GM19467 (cell line): Measurements from ENCODE around the gene COL4A4.

Source experiments
- ATAC-seq: cut with Tn5 transposase; IDR thresholded peaks from one replicate; pipeline ENCODE4 v1.9.1; 2021; ENCODE audit warnings: mild to moderate bottlenecking, moderate library complexity; ENCODE audit not compliant: unreplicated experiment

Gene COL4A4

DNA sequence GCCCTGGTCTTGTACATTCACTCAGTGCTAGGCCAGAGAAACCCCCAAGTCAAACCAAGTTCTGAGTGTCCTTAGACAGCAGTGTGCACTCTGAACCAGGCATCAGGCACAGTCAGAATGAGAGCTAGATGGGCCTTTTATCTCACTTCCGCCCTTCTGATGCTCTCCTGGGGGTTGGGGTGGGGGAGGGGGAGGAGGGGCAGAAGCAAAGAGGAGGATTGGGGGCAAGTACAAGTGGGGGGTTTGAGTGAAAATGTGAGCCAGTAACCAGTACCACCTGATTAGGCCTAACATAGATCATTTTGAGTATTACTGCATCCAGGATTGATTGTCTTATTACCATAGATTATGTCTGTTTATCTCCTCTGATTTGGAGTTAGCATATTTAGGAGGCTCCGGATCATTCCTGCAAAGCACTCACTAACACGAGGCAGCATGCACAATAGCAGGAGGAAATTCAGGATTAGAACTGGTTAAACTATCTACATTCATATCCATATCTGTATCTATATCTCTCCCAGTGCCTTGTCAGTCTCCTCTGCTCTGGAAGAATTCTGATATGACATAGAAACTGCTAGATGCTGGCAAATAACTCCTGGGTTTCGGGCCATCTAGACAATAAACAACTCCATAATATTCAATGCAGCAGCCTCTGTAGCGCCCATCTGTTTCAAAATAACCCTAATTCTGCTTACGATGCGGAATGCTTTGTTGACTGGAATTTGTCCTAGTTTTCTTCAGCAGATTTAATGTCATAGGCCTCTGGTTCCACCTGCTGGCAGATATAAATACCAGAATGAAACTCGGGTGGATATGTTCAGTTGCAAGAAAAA lies 179.0 kb downstream of the COL4A4 start:
- peak; percentile 98 for ATAC-seq

DNA sequence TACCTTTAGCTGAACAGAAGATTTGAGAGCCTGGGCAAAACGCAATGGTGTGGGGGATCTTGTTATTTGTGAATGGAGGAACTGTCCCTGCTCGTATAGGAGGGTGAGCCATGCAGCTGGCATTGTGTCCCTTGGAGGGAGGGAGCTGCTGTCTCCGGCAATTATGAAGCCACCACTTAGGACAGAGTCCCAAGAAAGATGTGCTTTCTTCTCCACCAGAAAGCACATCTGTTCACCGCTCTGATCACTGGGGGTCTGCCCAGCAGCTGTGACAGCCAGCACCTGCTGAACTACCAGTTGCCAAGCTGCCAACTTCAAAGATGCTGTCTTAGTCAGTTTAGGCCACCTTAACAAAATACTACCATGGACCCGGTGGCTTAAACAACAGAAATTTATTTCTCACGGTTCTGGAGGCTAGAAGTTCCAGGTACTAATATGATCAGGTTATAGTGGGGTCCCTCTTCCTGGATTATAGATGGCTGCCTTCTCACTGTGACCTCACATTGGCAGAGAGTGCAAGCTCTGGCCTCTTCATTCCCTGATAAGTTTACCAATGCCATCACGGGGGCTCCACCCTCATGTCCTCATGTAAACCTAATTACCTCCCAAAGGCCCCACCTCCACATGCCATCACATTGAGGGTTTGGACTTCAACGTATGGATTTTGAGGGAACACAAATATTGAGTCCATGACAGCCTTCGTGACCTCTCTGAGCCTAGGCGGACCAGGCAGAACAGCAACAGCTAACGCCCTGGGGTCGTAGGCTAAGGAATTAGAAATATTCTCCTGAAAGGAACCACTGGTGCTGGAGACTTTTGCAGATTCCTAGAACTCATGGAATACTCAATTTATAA lies 179.9 kb downstream of the COL4A4 start:
- ATAC-seq: peak; percentile 4

DNA sequence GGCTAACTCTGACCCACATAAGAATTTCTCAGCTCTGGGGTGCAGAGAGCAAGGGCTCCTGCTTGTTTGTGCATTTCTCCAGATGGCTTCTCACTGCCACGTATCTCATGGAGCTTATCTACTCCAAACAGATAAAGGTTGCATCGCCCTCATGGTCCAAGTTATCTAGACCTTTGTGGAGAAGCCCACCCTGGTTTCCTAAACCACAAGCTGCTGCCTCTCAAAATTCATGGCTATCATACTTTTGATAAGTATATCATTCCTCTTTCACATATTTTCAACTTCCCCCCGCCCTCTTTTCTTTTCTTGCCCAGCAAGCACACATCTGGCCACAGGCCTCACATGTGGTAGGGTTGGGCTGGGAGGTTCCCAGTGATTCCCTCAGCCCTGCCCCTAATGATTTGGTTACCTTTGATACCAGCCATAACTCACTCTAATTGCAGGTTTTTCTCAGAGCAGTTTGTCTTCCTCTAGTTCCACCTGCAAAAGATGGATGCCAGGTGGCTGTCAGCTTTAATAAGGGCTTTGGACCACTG lies 182.1 kb downstream of the COL4A4 start:
- no peak for ATAC-seq

DNA sequence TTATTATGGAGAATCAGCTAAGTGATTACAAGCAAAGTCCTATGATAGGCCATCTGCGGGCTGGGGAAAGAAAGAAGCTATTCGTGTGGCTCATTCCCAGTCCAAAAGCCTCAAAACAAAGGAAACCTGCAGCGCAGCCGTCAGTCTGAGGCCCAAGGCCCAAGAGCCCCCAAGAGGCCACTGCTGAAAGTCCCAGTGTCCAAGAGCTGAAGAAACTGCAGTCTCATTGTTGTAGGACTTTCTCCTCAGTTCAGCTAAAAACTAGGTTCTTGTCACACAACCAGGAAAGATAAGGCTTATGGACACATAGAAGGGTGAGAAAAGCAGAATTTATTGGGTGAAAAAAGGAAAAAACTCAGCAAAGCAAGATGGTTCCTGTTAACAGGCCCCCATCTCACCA lies 185.0 kb downstream of the COL4A4 start:
- ATAC-seq: no peak

DNA sequence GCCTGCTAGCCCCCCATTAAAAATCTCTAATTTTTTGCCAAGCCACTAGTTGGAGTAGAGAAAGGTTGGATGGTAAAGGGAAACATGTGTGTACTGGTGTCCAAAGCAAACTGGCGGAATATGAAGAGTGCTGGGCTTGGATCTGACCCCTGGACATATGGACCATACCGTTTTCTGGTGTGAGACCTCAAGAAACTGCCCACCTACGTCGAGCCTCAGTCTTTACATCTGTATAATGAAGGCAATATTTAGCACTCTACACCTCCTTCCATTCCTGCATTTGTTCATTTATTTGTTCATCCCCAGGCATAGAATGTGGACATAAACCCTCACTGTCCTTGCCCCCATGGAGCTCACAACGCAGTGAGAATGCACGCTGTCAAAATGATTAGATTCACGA lies 185.7 kb downstream of the COL4A4 start:
- ATAC-seq: no peak

DNA sequence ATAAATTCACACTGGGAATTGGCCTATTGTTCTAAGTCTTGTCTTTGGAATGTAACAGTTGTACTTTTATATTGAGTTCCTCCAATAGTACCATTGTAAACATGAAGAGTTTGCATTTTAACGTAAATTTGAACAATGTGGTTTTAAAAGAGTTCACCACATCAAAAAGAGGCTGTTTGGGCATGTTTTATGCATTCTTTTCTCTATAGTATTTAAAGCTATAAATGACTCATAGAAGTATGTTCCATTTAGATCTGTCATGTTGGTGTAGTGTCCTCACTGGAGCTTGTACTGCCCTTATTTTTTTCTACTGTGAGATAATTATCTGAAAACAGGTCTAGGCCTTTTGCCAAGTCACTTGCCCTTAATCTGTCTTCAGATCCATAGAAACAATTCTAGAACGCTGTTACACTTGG lies 186.2 kb downstream of the COL4A4 start:
- no peak for ATAC-seq

DNA sequence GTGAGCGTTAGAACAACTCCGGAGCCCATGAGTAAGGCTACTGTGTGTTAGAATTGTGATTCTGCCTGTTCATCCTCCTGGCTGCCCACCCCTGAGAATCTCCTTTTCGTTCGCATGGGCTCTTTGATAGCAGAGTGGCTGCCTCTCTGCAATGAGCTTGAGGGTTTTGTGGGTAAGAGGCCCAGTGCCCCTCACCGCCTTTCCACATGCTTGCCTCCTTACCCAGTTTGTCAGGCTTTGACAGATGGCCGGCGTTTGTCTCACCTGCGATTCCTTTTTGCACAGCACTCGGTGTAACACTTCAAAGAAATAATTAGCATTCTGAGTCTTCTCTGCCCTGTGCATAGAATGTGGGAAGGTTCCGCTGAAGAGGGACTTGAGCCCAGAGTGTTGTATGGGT lies 190.2 kb downstream of the COL4A4 start:
- ATAC-seq: no peak

DNA sequence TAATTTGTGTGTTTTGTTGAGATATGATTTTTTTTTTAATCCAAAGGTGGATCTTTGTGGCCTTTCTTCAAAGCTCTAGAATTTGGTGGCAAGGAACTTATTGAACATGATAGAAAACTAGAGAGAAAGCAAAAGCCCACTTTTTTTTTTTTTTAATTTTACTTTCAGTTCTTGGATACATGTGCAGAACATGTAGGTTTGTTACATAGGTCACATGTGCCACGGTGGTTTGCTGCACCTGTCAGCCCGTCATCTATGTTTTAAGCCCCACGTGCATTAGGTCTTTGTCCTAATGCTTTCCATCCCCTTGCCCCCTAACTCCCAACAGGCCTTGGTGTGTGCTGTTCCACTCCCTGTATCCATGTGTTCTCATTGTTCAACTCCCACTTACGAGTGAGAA lies 192.2 kb downstream of the COL4A4 start:
- no peak for ATAC-seq

DNA sequence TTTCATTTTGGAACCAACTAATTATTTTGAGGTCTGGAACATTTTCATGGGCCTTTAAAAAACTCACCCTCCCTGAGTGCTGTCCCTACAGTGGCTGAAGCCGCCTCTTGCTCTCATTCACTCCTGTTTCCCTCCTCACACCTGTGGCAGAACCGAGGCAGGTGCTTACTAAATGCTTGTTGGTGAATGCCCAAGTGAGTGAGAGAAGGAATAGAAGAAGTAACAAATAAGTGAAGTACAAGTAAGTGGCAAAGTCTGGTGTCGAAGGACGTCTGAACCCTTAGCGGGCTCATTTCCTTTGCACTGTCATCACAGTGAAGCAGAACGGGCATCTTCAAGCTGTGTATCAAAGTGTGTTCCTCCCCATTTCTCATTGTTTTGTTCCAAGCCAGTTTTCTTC lies 192.9 kb downstream of the COL4A4 start:
- ATAC-seq: peak; percentile 55

DNA sequence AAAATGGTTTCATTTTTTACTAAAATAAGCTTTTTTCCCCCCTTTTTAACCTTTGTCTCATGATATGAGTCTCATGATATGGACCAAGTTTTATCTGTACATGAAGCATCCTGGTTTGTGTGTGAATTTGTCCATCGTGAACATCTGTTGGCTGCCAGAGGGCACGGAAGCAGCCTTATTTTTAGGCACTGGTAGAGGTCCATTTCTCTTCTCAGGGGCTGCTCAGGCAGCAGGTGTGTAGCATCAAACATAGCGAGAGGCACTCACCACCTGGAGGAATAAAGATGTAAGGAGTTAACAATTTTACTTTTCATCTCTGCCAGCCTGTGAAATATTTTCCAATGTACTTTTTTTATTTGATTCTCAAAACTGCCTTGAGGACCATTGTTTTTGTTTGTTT lies 193.6 kb downstream of the COL4A4 start:
- peak; percentile 59 for ATAC-seq

DNA sequence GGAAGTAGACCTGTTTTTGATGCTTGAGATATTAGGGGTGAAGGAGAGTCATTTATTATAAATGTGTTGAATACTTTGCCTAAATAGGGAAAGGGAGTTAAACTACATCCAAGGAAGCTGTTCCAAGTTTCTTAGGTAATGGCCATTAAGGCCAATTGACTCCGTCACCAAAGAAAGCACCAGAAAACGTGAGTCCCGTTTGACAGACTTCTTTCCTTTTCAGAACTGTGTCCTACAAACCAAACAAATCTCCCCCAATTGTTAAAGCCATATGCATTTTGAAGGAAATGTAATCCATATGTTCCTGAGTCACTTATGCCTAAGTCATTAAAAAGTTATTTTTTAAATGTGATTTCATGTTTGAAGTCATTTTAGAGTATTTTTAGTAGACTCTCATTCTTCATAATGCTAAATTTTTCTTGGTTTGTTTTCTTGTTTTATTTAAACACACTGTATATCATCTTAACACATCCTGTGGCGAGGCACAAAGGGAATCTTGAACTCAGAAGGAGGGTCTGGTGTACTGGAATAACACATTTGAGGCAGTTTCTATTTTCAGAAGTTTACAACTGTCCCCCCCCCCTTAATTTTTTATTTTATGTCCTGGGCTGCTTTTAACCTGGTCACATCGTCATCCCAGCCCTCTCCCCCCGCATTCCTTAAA lies 194.5 kb downstream of the COL4A4 start:
- ATAC-seq: no peak

DNA sequence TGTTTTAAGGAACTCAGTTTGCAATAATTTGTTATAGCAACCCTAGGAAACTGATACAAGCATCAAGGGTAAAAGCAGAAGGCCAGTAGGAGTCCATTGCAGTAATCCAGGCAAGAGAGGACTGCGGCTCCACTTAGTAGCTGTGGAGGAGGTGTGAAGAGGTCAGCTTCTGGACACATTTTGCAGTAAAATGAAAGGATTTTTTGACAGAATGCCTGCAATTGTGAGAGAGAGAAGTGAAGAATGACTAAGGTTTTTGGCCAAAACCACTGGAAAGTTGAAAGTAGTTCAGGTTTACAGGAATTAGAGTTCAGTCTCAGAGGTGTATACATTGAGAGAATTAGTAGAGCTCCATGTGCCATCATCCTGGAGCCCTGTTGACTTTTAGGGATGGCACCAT lies 198.6 kb downstream of the COL4A4 start:
- ATAC-seq: no peak

DNA sequence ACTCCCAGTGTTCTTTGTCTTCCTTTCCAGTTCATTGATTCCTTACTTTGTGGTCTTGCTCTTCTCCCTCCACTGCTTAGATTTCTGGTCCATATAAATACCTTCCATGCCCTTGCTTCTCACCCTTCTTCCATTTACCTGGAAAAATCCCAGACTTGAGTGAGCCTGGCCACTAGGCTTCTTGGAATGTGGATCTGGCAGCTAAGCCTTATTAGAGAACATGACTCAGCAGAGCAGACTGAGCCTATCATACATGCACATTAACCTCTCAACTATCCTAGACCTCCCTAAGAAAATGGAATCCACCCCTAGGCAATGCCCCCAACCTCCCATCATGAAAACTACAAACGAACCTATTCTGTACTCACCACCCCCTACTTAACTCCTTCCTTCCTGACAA lies 200.5 kb downstream of the COL4A4 start:
- no peak for ATAC-seq

DNA sequence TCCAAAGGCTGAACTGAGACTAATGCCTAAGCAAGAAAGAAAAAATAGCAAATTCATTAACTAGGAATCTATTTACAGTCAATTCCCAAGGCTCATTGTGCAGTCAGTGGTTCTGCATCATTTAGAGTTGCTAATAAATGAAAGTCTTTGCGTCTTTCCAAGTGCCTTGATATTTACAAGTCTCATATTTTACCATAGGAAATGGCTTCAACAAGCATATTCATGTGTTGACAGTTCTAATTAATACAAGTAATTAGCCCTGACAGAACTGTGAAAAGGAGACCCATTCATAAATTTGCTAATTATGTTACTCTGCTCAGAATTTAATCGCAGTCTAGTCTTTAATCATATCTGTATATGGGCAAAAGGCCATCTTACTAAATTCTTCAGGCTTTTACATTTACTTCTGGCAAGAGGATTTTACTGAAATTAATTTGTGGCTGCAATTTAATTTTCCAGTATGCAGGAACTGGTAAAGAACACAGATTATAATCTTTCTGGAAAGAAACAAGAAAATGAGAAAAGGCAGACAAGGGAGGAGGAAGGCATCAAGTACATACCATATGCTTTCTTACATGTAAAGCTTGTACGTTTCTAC lies 201.7 kb downstream of the COL4A4 start:
- no peak for ATAC-seq

DNA sequence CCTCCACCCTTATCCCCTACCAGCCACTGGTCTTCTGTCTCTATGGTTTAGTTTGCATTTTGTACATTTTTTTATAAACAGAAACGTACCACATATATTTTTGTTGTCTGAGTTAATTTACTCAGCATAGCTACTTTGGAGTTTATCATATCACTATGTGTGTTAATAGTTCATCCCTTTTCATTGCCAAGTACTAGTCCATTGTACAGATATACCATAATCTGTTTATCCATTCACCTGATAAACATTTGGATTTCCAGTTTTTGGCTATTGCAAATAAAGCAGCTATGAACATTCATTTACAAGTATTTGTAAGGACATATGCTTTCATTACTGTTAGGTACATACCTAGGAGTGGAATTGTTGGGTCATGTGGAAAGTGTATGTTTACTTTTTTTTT lies 204.6 kb downstream of the COL4A4 start:
- ATAC-seq: no peak

DNA sequence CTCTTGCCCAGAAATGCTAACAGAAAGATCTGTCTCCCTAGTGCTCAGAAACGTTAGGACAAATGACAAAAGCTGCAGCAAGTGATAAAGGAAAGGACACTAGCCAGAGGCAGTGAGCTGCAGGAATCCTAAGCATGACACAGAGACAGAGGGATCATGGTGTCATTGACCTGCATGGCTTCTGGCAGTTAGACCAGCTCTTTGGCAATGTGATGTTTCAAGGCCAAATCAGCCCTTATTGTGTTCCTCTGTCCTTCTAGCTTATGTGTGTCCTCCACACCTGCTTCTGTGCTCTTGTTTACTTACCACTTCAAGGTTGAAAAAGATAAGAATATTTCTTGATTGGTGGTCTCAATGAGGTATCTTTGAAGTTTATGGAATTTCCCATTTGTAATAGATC lies 207.3 kb downstream of the COL4A4 start:
- no peak for ATAC-seq

DNA sequence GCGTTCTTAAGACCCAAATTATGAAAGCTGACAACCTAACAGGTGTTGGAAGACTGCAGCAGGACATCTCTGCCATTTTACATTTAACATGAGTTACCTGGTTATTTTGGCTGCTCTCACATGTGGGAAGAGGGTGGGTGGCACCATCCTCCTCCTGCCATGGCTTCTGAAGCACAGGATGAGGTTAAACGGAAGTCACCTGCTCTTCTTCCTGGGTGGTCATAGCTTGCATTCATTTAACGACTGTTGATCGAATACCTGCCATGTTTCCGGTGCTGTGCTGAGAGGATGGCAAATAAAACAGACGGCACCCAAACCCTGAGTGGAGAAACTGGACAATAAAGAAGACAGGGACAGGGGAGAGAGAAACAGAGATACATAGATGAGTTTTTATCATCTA lies 210.2 kb downstream of the COL4A4 start:
- no peak for ATAC-seq

DNA sequence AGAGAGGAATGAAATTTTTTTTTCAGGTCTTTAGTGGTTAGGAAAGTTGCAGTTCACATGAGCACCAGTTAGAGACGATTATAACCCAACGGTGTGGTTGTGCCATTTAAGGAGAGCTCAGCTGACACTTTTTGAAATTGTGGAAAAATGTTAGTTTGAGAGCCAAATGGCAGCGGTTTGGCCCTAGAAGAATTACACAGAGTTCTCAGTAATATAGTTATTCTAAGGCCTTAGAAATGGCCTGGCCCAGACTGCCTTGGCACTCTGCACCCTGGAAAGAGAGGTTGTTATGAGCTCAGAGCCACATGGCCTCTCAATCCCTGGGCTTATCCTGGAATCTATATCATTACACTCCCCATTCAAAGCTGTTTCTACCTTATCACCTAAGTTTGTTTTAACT lies 210.8 kb downstream of the COL4A4 start:
- ATAC-seq: no peak
